IMR-90 (cell line): ENCODE results near the gene LRRC4C. TPM values are rescaled to one million over a fixed set of nuclear protein-coding genes. Genes with fewer than 3 reads are reported as not detected.

Experiments used
- ATAC-seq: fragments of 200-7000 bp; cut with Tn5 transposase; 2 replicates; pipeline ENCODE4 v1.9.1; 2020; ENCODE audit warnings: low read depth, mild to moderate bottlenecking, moderate library complexity
- BruUV-seq: library from RNA; stranded (reverse); fragments of 400-500 nt; replicated peaks from 2 replicates; lab custom pipeline; 2021; lab: Mats Ljungman, UMichigan
- CTCF ChIA-PET: fragments of 300-600 bp; formaldehyde crosslinking; extraction: SDS; loops from one replicate; lab custom pipeline; 2021; ENCODE audit warnings: antibody characterized with exemption; lab: Yijun Ruan, JAX
- POLR2A ChIA-PET: fragments of 300-600 bp; sonication (Branson Sonifier 250); formaldehyde crosslinking; loops from one replicate; lab custom pipeline; 2022; ENCODE audit warnings: antibody characterized with exemption; ENCODE audit not compliant: unreplicated experiment; lab: Charles Lee
- DNase-seq: peaks from one replicate; pipeline ENCODE4 v3.0.0; 2013
- H2AFZ ChIP-seq: replicated peaks from 2 replicates; pipeline ENCODE3; 2013; ENCODE audit warnings: low read length, mild to moderate bottlenecking; ENCODE audit not compliant: poor library complexity
- H2AK5ac ChIP-seq: 2 replicates; pipeline ENCODE4 v1.6.1; 2013; ENCODE audit warnings: low read depth, low read length, inconsistent platforms
- H2AK9ac ChIP-seq: replicated peaks from 2 replicates; pipeline ENCODE3; 2013; ENCODE audit warnings: mild to moderate bottlenecking, low read depth, low read length, moderate library complexity; ENCODE audit not compliant: poor library complexity
- H2BK120ac ChIP-seq: 2 replicates; pipeline ENCODE4 v1.6.1; 2013; ENCODE audit warnings: low read depth, low read length, inconsistent platforms
- H2BK15ac ChIP-seq: 3 replicates; pipeline ENCODE4 v1.6.1; 2013; ENCODE audit warnings: low read depth, low read length, inconsistent platforms
- H2BK20ac ChIP-seq: 2 replicates; pipeline ENCODE4 v1.6.1; 2013; ENCODE audit warnings: low read depth, mild to moderate bottlenecking, inconsistent platforms, low read length, moderate library complexity
- H2BK5ac ChIP-seq: 2 replicates; pipeline ENCODE4 v1.6.1; 2013; ENCODE audit warnings: mild to moderate bottlenecking, low read depth, low read length, inconsistent platforms; ENCODE audit not compliant: poor library complexity, severe bottlenecking
- H3K14ac ChIP-seq: replicated peaks from 2 replicates; pipeline ENCODE4 v1.6.1; 2013; ENCODE audit warnings: low read depth, low read length, inconsistent platforms
- H3K18ac ChIP-seq: 2 replicates; pipeline ENCODE4 v1.6.1; 2013; ENCODE audit warnings: low read depth, low read length, control low read depth
- H3K23ac ChIP-seq: 2 replicates; pipeline ENCODE4 v1.6.1; 2013; ENCODE audit warnings: low read depth, low read length, inconsistent platforms
- H3K27ac ChIP-seq: 2 replicates; pipeline ENCODE4 v1.5.1; 2013; ENCODE audit warnings: mild to moderate bottlenecking, control low read depth, low read length; ENCODE audit not compliant: insufficient read depth
- H3K27me3 ChIP-seq: 2 replicates; pipeline ENCODE4 v1.6.1; 2013; ENCODE audit warnings: low read length; ENCODE audit not compliant: control insufficient read depth, insufficient read depth
- H3K36me3 ChIP-seq: 2 replicates; pipeline ENCODE4 v1.6.1; 2013; ENCODE audit warnings: low read length, mixed read lengths; ENCODE audit not compliant: control insufficient read depth, insufficient read depth
- H3K4ac ChIP-seq: 2 replicates; pipeline ENCODE4 v1.6.1; 2013; ENCODE audit warnings: low read depth, low read length, inconsistent platforms
- H3K4me1 ChIP-seq: 2 replicates; pipeline ENCODE4 v1.6.1; 2013; ENCODE audit warnings: low read length, mixed read lengths; ENCODE audit not compliant: control insufficient read depth, insufficient read depth
- H3K4me2 ChIP-seq: 2 replicates; pipeline ENCODE4 v1.6.1; 2013; ENCODE audit warnings: low read depth, mild to moderate bottlenecking, control low read depth, low read length, moderate library complexity
- H3K4me3 ChIP-seq: 2 replicates; pipeline ENCODE4 v1.5.1; 2013; ENCODE audit warnings: low read depth, mild to moderate bottlenecking, control low read depth, low read length, moderate library complexity; ENCODE audit not compliant: insufficient read depth
- H3K56ac ChIP-seq: 2 replicates; pipeline ENCODE4 v1.6.1; 2013; ENCODE audit warnings: low read length, inconsistent platforms; ENCODE audit not compliant: insufficient read depth; ENCODE audit errors: extremely low read depth
- H3K79me1 ChIP-seq, 2 experiments: 2 replicates each; pipeline ENCODE4 v1.6.1; 2013; ENCODE audit warnings: low read length in 2 of 2, inconsistent platforms in 1 of 2, low read depth in 1 of 2
- H3K9ac ChIP-seq: 2 replicates; pipeline ENCODE4 v1.6.1; 2013; ENCODE audit warnings: low read depth, low read length, control low read depth
- H3K9me1 ChIP-seq: 2 replicates; pipeline ENCODE4 v1.6.1; 2013; ENCODE audit warnings: low read length, inconsistent platforms; ENCODE audit not compliant: insufficient read depth
- H3K9me3 ChIP-seq: 2 replicates; pipeline ENCODE4 v1.6.1; 2013; ENCODE audit warnings: low read length; ENCODE audit not compliant: control insufficient read depth, insufficient read depth
- H4K20me1 ChIP-seq: 2 replicates; pipeline ENCODE4 v1.6.1; 2013; ENCODE audit warnings: low read length, inconsistent platforms; ENCODE audit not compliant: insufficient read depth
- H4K5ac ChIP-seq: 2 replicates; pipeline ENCODE4 v1.6.1; 2013; ENCODE audit warnings: mild to moderate bottlenecking, low read depth, low read length, control low read depth
- H4K8ac ChIP-seq, 2 experiments: 2 replicates each; pipeline ENCODE4 v1.6.1; 2013; ENCODE audit warnings: low read depth in 2 of 2, low read length in 2 of 2, control low read depth in 1 of 2, inconsistent platforms in 1 of 2
- H4K91ac ChIP-seq: 2 replicates; pipeline ENCODE4 v1.6.1; 2013; ENCODE audit warnings: low read depth, low read length, inconsistent platforms; ENCODE audit not compliant: insufficient read depth
- CEBPB ChIP-seq: IDR thresholded peaks from 2 replicates; pipeline ENCODE4 v1.6.1; 2012; ENCODE audit warnings: low read depth, low read length, improper control_type of control experiment
- CHD1 ChIP-seq: IDR thresholded peaks from 2 replicates; pipeline ENCODE4 v1.6.1; 2012; ENCODE audit warnings: low read depth, low read length, improper control_type of control experiment
- FOS ChIP-seq: fragments of 150-350 bp; IDR thresholded peaks from 2 replicates; pipeline ENCODE4 v1.6.1; 2016; ENCODE audit warnings: low read depth, low read length
- MAFK ChIP-seq: IDR thresholded peaks from 2 replicates; pipeline ENCODE4 v1.6.1; 2012; ENCODE audit warnings: low read depth, low read length, improper control_type of control experiment
- MAZ ChIP-seq: IDR thresholded peaks from 2 replicates; pipeline ENCODE4 v1.6.1; 2012; ENCODE audit warnings: low read depth, mild to moderate bottlenecking, low read length, improper control_type of control experiment, moderate library complexity, borderline replicate concordance
- MXI1 ChIP-seq: IDR thresholded peaks from 2 replicates; pipeline ENCODE4 v1.6.1; 2012; ENCODE audit warnings: low read depth, mild to moderate bottlenecking, low read length, moderate library complexity, borderline replicate concordance
- NFE2L2 ChIP-seq: fragments of 150-350 bp; IDR thresholded peaks from 2 replicates; pipeline ENCODE4 v1.6.1; 2016; ENCODE audit warnings: low read depth, mild to moderate bottlenecking, low read length
- POLR2A ChIP-seq: IDR thresholded peaks from 2 replicates; pipeline ENCODE4 v1.6.1; 2012; ENCODE audit warnings: mild to moderate bottlenecking, low read depth, low read length
- RCOR1 ChIP-seq: IDR thresholded peaks from 2 replicates; pipeline ENCODE4 v1.6.1; 2012; ENCODE audit warnings: mild to moderate bottlenecking, low read length, improper control_type of control experiment; ENCODE audit not compliant: insufficient replicate concordance
- RFX5 ChIP-seq: IDR thresholded peaks from 2 replicates; pipeline ENCODE4 v1.8.0; 2012; ENCODE audit warnings: low read depth, mild to moderate bottlenecking, low read length, moderate library complexity
- SMC3 ChIP-seq: fragments of 150-350 bp; IDR thresholded peaks from 2 replicates; pipeline ENCODE4 v1.6.1; 2016; ENCODE audit warnings: low read depth, mild to moderate bottlenecking, antibody characterized with exemption, low read length, moderate library complexity
- WGBS, 2 experiments: methylation state at CpG; one replicate each; pipeline versions ENCODE4 v1.1.5 to v1.1.7; 2013; ENCODE audit warnings: missing lambda C conversion rate in 2 of 2; ENCODE audit not compliant: insufficient read length in 1 of 2; ENCODE audit errors: extremely low coverage in 2 of 2; 5-methylcytosine and 5-hydroxymethylcytosine counted together
- dilution Hi-C: fragments of 300-500 bp; cut with HindIII; formaldehyde crosslinking; loops from one replicate; pipeline ENCODE4 v1.14.3; 2018; ENCODE audit warnings: low sequenced_read_pairs; ENCODE audit not compliant: unreplicated experiment
- in situ Hi-C: fragments of 300-500 bp; cut with MboI; formaldehyde crosslinking; loops from 3 replicates; pipeline ENCODE4 v1.14.3; 2019; ENCODE audit warnings: low sequenced_read_pairs, inconsistent platforms, mixed read lengths
- intact Hi-C: fragments of 100-400 bp; cut with micrococcal nuclease; formaldehyde crosslinking; loops from 2 replicates; pipeline ENCODE4 v1.10.0; 2022
- polyA plus RNA-seq, 3 experiments: library from polyadenylated mRNA; depleted of rRNA; stranded (reverse); fragments of >200 nt; gene quantifications; 2 replicates each; pipeline ENCODE4 v1.2.3, GENCODE V29; 2012; ENCODE audit warnings: low replicate concordance in 1 of 3
- total RNA-seq: library from RNA; depleted of rRNA; stranded (reverse); fragments of >200 nt; gene quantifications from 2 replicates; pipeline ENCODE4 v1.2.3, GENCODE V29; 2012
- TF ChIP-seq, protein P1 (sequence below): fragments of 150-350 bp; IDR thresholded peaks from 2 replicates; pipeline ENCODE4 v1.6.1; 2016; ENCODE audit warnings: low read depth, mild to moderate bottlenecking, low read length, moderate library complexity, borderline replicate concordance
- TF ChIP-seq, protein P2 (sequence below): conservative IDR thresholded peaks from 2 replicates; pipeline ENCODE4 v1.5.1; 2012; ENCODE audit warnings: mild to moderate bottlenecking, low read depth, low read length, improper control_type of control experiment
- TF ChIP-seq, protein P3 (sequence below): fragments of 150-350 bp; IDR thresholded peaks from 2 replicates; pipeline ENCODE4 v1.6.1; 2017; ENCODE audit warnings: mild to moderate bottlenecking, antibody characterized with exemption, low read length, low read depth

The LRRC4C gene
- total and polyA plus RNA-seq, 2 of the 4 experiments (the other 2 are of a cell fraction): under 0.01 to 0.03 TPM

DNA sequence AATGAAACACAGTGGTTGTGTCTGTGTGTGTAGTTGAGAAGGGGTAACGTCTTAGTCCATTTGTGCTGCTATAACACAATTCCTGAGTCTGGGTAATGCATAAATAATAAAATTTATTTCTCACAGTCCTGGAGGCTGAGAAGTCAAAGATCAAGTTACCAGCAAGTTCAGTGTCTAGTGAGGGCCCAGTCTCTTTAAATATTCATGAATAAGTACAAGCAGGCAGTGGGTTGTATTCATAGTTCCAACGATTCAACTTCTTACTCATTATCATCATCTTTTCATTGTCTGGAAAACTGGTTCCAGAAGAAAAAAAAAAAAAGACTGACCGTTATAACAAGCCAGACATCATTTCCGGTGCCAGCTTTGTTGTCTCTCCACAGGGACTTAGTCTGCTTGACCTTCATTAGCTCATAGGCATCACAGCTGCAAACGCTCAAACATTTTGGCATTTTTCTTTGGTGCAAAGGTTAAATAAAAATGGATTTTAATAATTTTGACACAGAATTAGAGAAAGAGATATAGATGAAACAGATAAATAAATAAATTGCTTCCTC, 1297.5 kb downstream of the LRRC4C start:
- in situ Hi-C loops: no loop called here
- Histone ChIP-seq H2BK20ac (no peak overlapping the region), H2BK15ac (no peak overlapping the region), H3K4me3 (no peak overlapping the region), H4K91ac (no peak overlapping the region), H3K9ac (no peak overlapping the region), H3K18ac (no peak overlapping the region), H3K9me1 (no peaks in the 10 kb centered on the region), H3K4me1 (no peaks in the 10 kb centered on the region), H3K56ac (no peak overlapping the region), H2AK5ac (no peak overlapping the region), H2BK5ac (no peak overlapping the region), H3K27me3 (no peaks in the 10 kb centered on the region), H3K27ac (no peak overlapping the region), H3K4me2 (no peak overlapping the region), H2AK9ac (no peak overlapping the region), H3K36me3 (no peaks in the 10 kb centered on the region), H4K5ac (no peak overlapping the region), H2BK120ac (no peak overlapping the region), H3K9me3 (0 out of 2 replicates have a peak, but pooled peaks cover 2% of the 10 kb centered on the region), H4K8ac (no peak overlapping the region), H3K79me1 (no peaks in the 10 kb centered on the region), H4K20me1 (no peaks in the 10 kb centered on the region), H3K23ac (no peak overlapping the region), H3K4ac (no peak overlapping the region), H2AFZ (no peak overlapping the region), H3K14ac (no peak overlapping the region)
- DNase-seq (no peak), ATAC-seq (no peak)
- TF ChIP-seq MAZ: no peak
- no peak for TF ChIP-seq MAFK
- TF ChIP-seq CEBPB: no peak
- TF ChIP-seq SMC3: no peak
- TF ChIP-seq NFE2L2: no peak
- TF ChIP-seq CHD1: no peak
- TF ChIP-seq POLR2A: no peak
- TF ChIP-seq FOS: no peak
- TF ChIP-seq RCOR1: no peak
- TF ChIP-seq RFX5: no peak
- TF ChIP-seq, protein P1, sequence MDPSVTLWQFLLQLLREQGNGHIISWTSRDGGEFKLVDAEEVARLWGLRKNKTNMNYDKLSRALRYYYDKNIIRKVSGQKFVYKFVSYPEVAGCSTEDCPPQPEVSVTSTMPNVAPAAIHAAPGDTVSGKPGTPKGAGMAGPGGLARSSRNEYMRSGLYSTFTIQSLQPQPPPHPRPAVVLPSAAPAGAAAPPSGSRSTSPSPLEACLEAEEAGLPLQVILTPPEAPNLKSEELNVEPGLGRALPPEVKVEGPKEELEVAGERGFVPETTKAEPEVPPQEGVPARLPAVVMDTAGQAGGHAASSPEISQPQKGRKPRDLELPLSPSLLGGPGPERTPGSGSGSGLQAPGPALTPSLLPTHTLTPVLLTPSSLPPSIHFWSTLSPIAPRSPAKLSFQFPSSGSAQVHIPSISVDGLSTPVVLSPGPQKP: no peak
- TF ChIP-seq, protein P2, sequence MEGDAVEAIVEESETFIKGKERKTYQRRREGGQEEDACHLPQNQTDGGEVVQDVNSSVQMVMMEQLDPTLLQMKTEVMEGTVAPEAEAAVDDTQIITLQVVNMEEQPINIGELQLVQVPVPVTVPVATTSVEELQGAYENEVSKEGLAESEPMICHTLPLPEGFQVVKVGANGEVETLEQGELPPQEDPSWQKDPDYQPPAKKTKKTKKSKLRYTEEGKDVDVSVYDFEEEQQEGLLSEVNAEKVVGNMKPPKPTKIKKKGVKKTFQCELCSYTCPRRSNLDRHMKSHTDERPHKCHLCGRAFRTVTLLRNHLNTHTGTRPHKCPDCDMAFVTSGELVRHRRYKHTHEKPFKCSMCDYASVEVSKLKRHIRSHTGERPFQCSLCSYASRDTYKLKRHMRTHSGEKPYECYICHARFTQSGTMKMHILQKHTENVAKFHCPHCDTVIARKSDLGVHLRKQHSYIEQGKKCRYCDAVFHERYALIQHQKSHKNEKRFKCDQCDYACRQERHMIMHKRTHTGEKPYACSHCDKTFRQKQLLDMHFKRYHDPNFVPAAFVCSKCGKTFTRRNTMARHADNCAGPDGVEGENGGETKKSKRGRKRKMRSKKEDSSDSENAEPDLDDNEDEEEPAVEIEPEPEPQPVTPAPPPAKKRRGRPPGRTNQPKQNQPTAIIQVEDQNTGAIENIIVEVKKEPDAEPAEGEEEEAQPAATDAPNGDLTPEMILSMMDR: no peak
- TF ChIP-seq MXI1: no peak
- TF ChIP-seq, protein P3, sequence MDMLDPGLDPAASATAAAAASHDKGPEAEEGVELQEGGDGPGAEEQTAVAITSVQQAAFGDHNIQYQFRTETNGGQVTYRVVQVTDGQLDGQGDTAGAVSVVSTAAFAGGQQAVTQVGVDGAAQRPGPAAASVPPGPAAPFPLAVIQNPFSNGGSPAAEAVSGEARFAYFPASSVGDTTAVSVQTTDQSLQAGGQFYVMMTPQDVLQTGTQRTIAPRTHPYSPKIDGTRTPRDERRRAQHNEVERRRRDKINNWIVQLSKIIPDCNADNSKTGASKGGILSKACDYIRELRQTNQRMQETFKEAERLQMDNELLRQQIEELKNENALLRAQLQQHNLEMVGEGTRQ: no peak
- POLR2A ChIA-PET: no interaction called here
- CTCF ChIA-PET: interaction anchor here (0.9 kb wide), 1 partner anchor 17 kb away, joined by 3 read pairs; no protein-coding TSS in a partner anchor
- no TSS peak for BruUV-seq
- intact Hi-C loops: no loop called here
- dilution Hi-C loops: no loop called here
- WGBS, 2 experiments: no CpG with 5 or more reads among the region's 5 CpGs
